K562 (cell line): ENCODE results near the gene ANKRD23. TPM values are rescaled to one million over a fixed set of nuclear protein-coding genes. Genes with fewer than 3 reads are reported as not detected.

Source experiments
- ATF3 ChIP-seq, 2 experiments: fragments of 450-650 bp in 1 of 2; sonication (generic) in 1 of 2; formaldehyde crosslinking in 1 of 2; IDR thresholded peaks in 1 of 2; conservative IDR thresholded peaks in 1 of 2; 2 replicates each; pipeline versions ENCODE4 v1.6.1 to v1.8.1; 2016 to 2023; ENCODE audit warnings: mild to moderate bottlenecking in 2 of 2, moderate library complexity in 2 of 2, inconsistent platforms in 1 of 2, missing genetic modification reagents in 1 of 2
- CTCF ChIP-seq, 3 experiments: IDR thresholded peaks in 2 of 3; conservative IDR thresholded peaks in 1 of 3; 2 replicates each; pipeline ENCODE4 v1.5.1; 2011 to 2012; ENCODE audit warnings: low read length in 3 of 3, mild to moderate bottlenecking in 3 of 3, control low read depth in 2 of 3, improper control_type of control experiment in 1 of 3, inconsistent platforms in 1 of 3, low read depth in 1 of 3, mixed read lengths in 1 of 3, moderate library complexity in 1 of 3; ENCODE audit not compliant: insufficient read depth in 2 of 3
- FOXP4 ChIP-seq: sonication (generic); formaldehyde crosslinking; IDR thresholded peaks from 2 replicates; pipeline ENCODE4 v1.8.0; 2022; ENCODE audit warnings: mild to moderate bottlenecking, missing genetic modification reagents, borderline replicate concordance
- GTF2F1 ChIP-seq: IDR thresholded peaks from 2 replicates; pipeline ENCODE4 v1.6.1; 2011; ENCODE audit warnings: low read depth, low read length, improper control_type of control experiment
- HMGN3 ChIP-seq: IDR thresholded peaks from 2 replicates; pipeline ENCODE4 v1.6.1; 2011; ENCODE audit warnings: borderline replicate concordance, low read depth, mild to moderate bottlenecking, mixed read lengths, low read length; ENCODE audit not compliant: insufficient read length; ENCODE audit errors: extremely low read depth
- L3MBTL2 ChIP-seq: fragments of 450-650 bp; IDR thresholded peaks from 2 replicates; pipeline ENCODE4 v1.6.1; 2016; ENCODE audit warnings: mild to moderate bottlenecking, moderate library complexity
- MAX ChIP-seq: sonication (generic); formaldehyde crosslinking; IDR thresholded peaks from 2 replicates; pipeline ENCODE4 v1.9.0; 2022; ENCODE audit warnings: mild to moderate bottlenecking, missing genetic modification reagents
- NONO ChIP-seq, 2 experiments: fragments of 200-400 bp in 1 of 2; fragments of 450-650 bp in 1 of 2; formaldehyde crosslinking in 1 of 2; IDR thresholded peaks; 2 replicates each; pipeline ENCODE4 v1.6.1; 2017; ENCODE audit warnings: low read depth in 2 of 2, mild to moderate bottlenecking in 2 of 2, moderate library complexity in 2 of 2, low read length in 1 of 2
- SRSF3 ChIP-seq: fragments of 200-400 bp; formaldehyde crosslinking; IDR thresholded peaks from 2 replicates; pipeline ENCODE4 v1.6.1; 2016; ENCODE audit warnings: mild to moderate bottlenecking, low read length, moderate library complexity; ENCODE audit not compliant: insufficient read depth
- TEAD2 ChIP-seq: fragments of 450-650 bp; IDR thresholded peaks from 2 replicates; pipeline ENCODE4 v1.6.1; 2016; ENCODE audit warnings: missing genetic modification characterization, control low read depth, missing compliant biosample characterization
- ZBTB7A ChIP-seq: IDR thresholded peaks from 2 replicates; pipeline ENCODE4 v1.6.1; 2011; ENCODE audit warnings: low read depth, mild to moderate bottlenecking, low read length, moderate library complexity, borderline replicate concordance; ENCODE audit not compliant: control insufficient read depth
- ZNF263 ChIP-seq: sonication (generic); formaldehyde crosslinking; IDR thresholded peaks from 2 replicates; pipeline ENCODE4 v1.8.0; 2022; ENCODE audit warnings: mild to moderate bottlenecking, missing genetic modification reagents, borderline replicate concordance
- ZNF75A ChIP-seq: fragments of 450-650 bp; formaldehyde crosslinking; IDR thresholded peaks from 2 replicates; pipeline ENCODE4 v1.4.0; 2020; ENCODE audit warnings: mild to moderate bottlenecking
- polyA plus RNA-seq, 8 experiments: library from polyadenylated mRNA; depleted of rRNA in 4 of 8; stranded (reverse) in 5 of 8; unstranded in 3 of 8; fragments of >200 nt; fragmentation: Nextera tagmentation in 2 of 8; fragmentation: Illumina TruSeq in 1 of 8; extraction: Ambion mirVana in 2 of 8; extraction: Trizol in 1 of 8; gene quantifications; 2 replicates each; pipeline versions ENCODE4 v1.2.1 to v1.2.3, GENCODE V29; 2011 to 2014; ENCODE audit warnings: inconsistent platforms in 1 of 8, missing spikeins in 1 of 8
- total RNA-seq, 7 experiments: library from RNA; depleted of rRNA in 6 of 7; stranded (reverse); fragments of >200 nt in 6 of 7; fragmentation: Illumina TruSeq in 2 of 7; extraction: Trizol in 2 of 7; gene quantifications; 2 replicates each; pipeline versions ENCODE4 v1.2.1 to v1.2.3, GENCODE V29; 2011 to 2021; ENCODE audit warnings: low replicate concordance in 1 of 7
- TF ChIP-seq, protein P1 (sequence below): fragments of 450-650 bp; IDR thresholded peaks from 2 replicates; pipeline ENCODE4 v1.7.0; 2016; ENCODE audit warnings: borderline replicate concordance
- TF ChIP-seq, protein P2 (sequence below): fragments of 450-650 bp; IDR thresholded peaks from 2 replicates; pipeline ENCODE4 v1.6.1; 2017; ENCODE audit warnings: mild to moderate bottlenecking, moderate library complexity

Gene ANKRD23
- total and polyA plus RNA-seq, 9 of the 15 experiments (the other 6 are each of a cell fraction or from before 2014, with no cell fraction given): 0.32 to 4.8 (median 2.8) TPM

- TF ChIP-seq, protein P1, sequence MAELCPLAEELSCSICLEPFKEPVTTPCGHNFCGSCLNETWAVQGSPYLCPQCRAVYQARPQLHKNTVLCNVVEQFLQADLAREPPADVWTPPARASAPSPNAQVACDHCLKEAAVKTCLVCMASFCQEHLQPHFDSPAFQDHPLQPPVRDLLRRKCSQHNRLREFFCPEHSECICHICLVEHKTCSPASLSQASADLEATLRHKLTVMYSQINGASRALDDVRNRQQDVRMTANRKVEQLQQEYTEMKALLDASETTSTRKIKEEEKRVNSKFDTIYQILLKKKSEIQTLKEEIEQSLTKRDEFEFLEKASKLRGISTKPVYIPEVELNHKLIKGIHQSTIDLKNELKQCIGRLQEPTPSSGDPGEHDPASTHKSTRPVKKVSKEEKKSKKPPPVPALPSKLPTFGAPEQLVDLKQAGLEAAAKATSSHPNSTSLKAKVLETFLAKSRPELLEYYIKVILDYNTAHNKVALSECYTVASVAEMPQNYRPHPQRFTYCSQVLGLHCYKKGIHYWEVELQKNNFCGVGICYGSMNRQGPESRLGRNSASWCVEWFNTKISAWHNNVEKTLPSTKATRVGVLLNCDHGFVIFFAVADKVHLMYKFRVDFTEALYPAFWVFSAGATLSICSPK: no peak
- TF ChIP-seq HMGN3 (no peak), ATF3 (IDR thresholded peaks at IDR 0.05) (no peak), ATF3 (CRISPR knock-in tag; conservative IDR thresholded peaks at IDR 0.05) (no peak), NONO (IDR thresholded peaks at IDR 0.05; ENCODE audit: low read depth in 2 of 2, low read length in 1 of 2) (0 out of 4 replicates have a peak, but pooled peaks of 1 of the 2 experiments have one; percentile 40), FOXP4 (CRISPR knock-in tag) (no peak), ZBTB7A (no peak), L3MBTL2 (peak; percentile 73), ZNF75A (no peak), TEAD2 (tag) (no peak), ZNF263 (CRISPR knock-in tag) (peak; percentile 43; the same call in 1 of the 2 replicates), MAX (CRISPR knock-in tag) (peak; percentile 55), CTCF (IDR thresholded peaks at IDR 0.05 in 2 of 3, conservative IDR thresholded peaks at IDR 0.05 in 1 of 3; ENCODE audit: insufficient read depth in 2 of 3, low read depth in 1 of 3, low read length in 3 of 3) (no peak), SRSF3 (no peak), GTF2F1 (no peak)
- TF ChIP-seq, protein P2, sequence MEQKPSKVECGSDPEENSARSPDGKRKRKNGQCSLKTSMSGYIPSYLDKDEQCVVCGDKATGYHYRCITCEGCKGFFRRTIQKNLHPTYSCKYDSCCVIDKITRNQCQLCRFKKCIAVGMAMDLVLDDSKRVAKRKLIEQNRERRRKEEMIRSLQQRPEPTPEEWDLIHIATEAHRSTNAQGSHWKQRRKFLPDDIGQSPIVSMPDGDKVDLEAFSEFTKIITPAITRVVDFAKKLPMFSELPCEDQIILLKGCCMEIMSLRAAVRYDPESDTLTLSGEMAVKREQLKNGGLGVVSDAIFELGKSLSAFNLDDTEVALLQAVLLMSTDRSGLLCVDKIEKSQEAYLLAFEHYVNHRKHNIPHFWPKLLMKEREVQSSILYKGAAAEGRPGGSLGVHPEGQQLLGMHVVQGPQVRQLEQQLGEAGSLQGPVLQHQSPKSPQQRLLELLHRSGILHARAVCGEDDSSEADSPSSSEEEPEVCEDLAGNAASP: no peak
Observed at GRCh38 chr2:96816836-96817702, 26.8 kb downstream of the ANKRD23 start (continued).
